ENCODE measurements around the gene SMCR8. TPM values are rescaled to one million over a fixed set of nuclear protein-coding genes. Genes with fewer than 3 reads are reported as not detected.

Gene SMCR8
- total and polyA plus RNA-seq, 2 of the 13 experiments (the other 11 are each of a cell fraction or from before 2014, with no cell fraction given), result 7.6 to 11.8 TPM

DNA sequence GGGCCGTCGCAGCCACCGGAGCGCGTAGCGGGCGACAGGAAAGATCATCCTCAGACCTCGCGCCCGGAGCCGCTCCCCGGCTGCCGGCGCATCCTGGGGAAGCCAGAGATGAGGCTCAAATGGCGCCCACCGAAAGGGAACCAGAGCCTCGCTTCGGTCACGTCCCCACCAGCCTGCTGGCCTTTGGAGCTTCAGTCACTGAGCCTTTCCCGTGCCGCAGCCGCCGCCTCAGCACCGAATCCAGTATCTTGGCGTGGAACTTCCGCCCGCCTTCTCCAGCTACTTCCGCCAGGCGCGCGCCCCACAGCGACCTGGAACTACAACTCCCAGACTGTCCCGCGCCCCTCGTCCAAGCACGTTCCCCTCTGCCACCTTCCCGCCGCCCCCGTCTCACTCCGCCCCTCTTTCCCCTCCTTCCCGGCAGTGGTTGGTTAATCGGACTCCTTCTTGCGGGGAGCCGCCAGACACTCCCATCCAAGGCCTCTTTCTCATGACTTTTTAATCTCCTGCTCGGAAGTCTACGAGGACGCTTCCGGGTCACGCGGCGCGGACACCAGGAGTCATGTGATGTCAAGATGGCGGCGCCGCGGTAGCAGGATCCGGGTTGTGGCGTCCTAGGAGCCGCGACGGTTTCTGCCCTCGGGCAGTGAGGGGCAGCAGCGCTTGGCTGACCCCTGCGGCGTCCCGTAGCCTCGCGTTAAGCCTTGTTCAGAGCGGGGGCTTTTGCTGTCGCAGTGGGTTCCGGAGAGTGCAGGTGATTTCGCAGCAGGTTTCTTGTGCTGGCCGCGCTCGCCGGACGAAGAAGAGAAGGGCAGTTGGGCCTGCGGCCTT, at the start of gene SMCR8, which contains the start of gene TOP3A (continued):
- TF ChIP-seq, protein P1, sequence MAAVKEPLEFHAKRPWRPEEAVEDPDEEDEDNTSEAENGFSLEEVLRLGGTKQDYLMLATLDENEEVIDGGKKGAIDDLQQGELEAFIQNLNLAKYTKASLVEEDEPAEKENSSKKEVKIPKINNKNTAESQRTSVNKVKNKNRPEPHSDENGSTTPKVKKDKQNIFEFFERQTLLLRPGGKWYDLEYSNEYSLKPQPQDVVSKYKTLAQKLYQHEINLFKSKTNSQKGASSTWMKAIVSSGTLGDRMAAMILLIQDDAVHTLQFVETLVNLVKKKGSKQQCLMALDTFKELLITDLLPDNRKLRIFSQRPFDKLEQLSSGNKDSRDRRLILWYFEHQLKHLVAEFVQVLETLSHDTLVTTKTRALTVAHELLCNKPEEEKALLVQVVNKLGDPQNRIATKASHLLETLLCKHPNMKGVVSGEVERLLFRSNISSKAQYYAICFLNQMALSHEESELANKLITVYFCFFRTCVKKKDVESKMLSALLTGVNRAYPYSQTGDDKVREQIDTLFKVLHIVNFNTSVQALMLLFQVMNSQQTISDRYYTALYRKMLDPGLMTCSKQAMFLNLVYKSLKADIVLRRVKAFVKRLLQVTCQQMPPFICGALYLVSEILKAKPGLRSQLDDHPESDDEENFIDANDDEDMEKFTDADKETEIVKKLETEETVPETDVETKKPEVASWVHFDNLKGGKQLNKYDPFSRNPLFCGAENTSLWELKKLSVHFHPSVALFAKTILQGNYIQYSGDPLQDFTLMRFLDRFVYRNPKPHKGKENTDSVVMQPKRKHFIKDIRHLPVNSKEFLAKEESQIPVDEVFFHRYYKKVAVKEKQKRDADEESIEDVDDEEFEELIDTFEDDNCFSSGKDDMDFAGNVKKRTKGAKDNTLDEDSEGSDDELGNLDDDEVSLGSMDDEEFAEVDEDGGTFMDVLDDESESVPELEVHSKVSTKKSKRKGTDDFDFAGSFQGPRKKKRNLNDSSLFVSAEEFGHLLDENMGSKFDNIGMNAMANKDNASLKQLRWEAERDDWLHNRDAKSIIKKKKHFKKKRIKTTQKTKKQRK (IDR thresholded peaks at IDR 0.05; ENCODE audit: low read length), result no peak
- no peak; the same call in 1 of the 2 replicates for TF ChIP-seq BCL6 (CRISPR knock-in tag; IDR thresholded peaks at IDR 0.05)
- TF ChIP-seq ZNF784 (CRISPR knock-in tag; IDR thresholded peaks at IDR 0.05; ENCODE audit: borderline replicate concordance), result no peak
- TF ChIP-seq ATF7 (IDR thresholded peaks at IDR 0.05), result no peak
- no peak for TF ChIP-seq ATF7 (CRISPR knock-in tag; IDR thresholded peaks at IDR 0.05)
- TF ChIP-seq ZNF691 (CRISPR knock-in tag; IDR thresholded peaks at IDR 0.05; ENCODE audit: borderline replicate concordance, low read depth), result no peak
- no peak for TF ChIP-seq ZNF549 (CRISPR knock-in tag; IDR thresholded peaks at IDR 0.05)
- TF ChIP-seq SOX6 (IDR thresholded peaks at IDR 0.05), result no peak
- TF ChIP-seq SOX6 (CRISPR knock-in tag; IDR thresholded peaks at IDR 0.05), result 0 out of 2 replicates have a peak, but pooled peaks have one; percentile 9
- no peak for TF ChIP-seq FOXJ3 (CRISPR knock-in tag; IDR thresholded peaks at IDR 0.05; ENCODE audit: borderline replicate concordance)
- 0 out of 2 replicates have a peak, but pooled peaks have one; percentile 25 for TF ChIP-seq MTF1 (CRISPR knock-in tag; IDR thresholded peaks at IDR 0.05)
- TF ChIP-seq ZNF253 (CRISPR knock-in tag; IDR thresholded peaks at IDR 0.05; ENCODE audit: borderline replicate concordance), result no peak
- TF ChIP-seq KMT2A (CRISPR knock-in tag; IDR thresholded peaks at IDR 0.05), result peak; percentile 85; the same call in 1 of the 2 replicates
- no peak for TF ChIP-seq NFE2 (CRISPR knock-in tag; IDR thresholded peaks at IDR 0.05)
- no peak for TF ChIP-seq SCMH1 (CRISPR knock-in tag; IDR thresholded peaks at IDR 0.05; ENCODE audit: borderline replicate concordance)
- TF ChIP-seq POGK (CRISPR knock-in tag; conservative IDR thresholded peaks at IDR 0.05), result no peak; the same call in 1 of the 2 replicates
- 0 out of 2 replicates have a peak, but pooled peaks have one; percentile 13 for TF ChIP-seq PPARG (CRISPR knock-in tag; conservative IDR thresholded peaks at IDR 0.05)
- TF ChIP-seq TGIF2 (CRISPR knock-in tag; IDR thresholded peaks at IDR 0.05), result 0 out of 2 replicates have a peak, but pooled peaks have one; percentile 41
- no peak for TF ChIP-seq ZNF326 (CRISPR knock-in tag; IDR thresholded peaks at IDR 0.05; ENCODE audit: borderline replicate concordance)
- peak; percentile 48; the same call in 1 of the 2 replicates for TF ChIP-seq MXD4 (CRISPR knock-in tag; IDR thresholded peaks at IDR 0.05)
- TF ChIP-seq IKZF4 (CRISPR knock-in tag; IDR thresholded peaks at IDR 0.05; ENCODE audit: borderline replicate concordance, low read depth, not compliant biosample characterization), result no peak
- TF ChIP-seq MIER3 (CRISPR knock-in tag; IDR thresholded peaks at IDR 0.05; ENCODE audit: borderline replicate concordance), result no peak
- no peak for TF ChIP-seq MAFK (conservative IDR thresholded peaks at IDR 0.05 in 1 of 2, IDR thresholded peaks at IDR 0.05 in 1 of 2; ENCODE audit: low read length in 2 of 2)
